Suprapubic skin (tissue), 4 donors: Measurements from ENCODE around the gene AKR1C2.
"Not testable (repeated sequence)": the region's sequence is repeated elsewhere in the genome, so short reads cannot be mapped to it uniquely, and the experiment has no call there.

Experiments used
- CTCF ChIP-seq, 2 donors: fragments of 200-600 bp in 1 of 2; fragments of 450-650 bp in 1 of 2; sonication (generic) in 1 of 2; IDR thresholded peaks; one replicate each; pipeline ENCODE4 v1.5.1; 2016 to 2019; ENCODE audit warnings: antibody characterized with exemption in 2 of 2, mild to moderate bottlenecking in 1 of 2, moderate library complexity in 1 of 2
- EP300 ChIP-seq: sonication (generic); formaldehyde crosslinking; IDR thresholded peaks from one replicate; pipeline ENCODE4 v1.6.1; 2017; ENCODE audit warnings: antibody characterized with exemption
- POLR2A ChIP-seq, 2 donors: fragments of 450-650 bp; IDR thresholded peaks; one replicate each; pipeline ENCODE4 v1.6.1; 2017; ENCODE audit warnings: antibody characterized with exemption in 2 of 2, mild to moderate bottlenecking in 2 of 2, moderate library complexity in 2 of 2
- POLR2AphosphoS5 ChIP-seq, 3 donors: sonication (generic); formaldehyde crosslinking; IDR thresholded peaks; one replicate each; pipeline ENCODE4 v1.6.1; 2017; ENCODE audit warnings: antibody characterized with exemption in 3 of 3

- not testable (repeated sequence) for TF ChIP-seq CTCF (IDR thresholded peaks at IDR 0.05); POLR2AphosphoS5 (IDR thresholded peaks at IDR 0.05); POLR2A (IDR thresholded peaks at IDR 0.05); EP300
Measured at GRCh38 chr10:4961558-4961957, 42.1 kb downstream of the AKR1C2 start.
